Islet precursor cell (in vitro differentiated cells): ENCODE data around the gene SERPINF2.
"Not testable (repeated sequence)": the region's sequence is repeated elsewhere in the genome, so short reads cannot be mapped to it uniquely, and the experiment has no call there.

Source experiments
- DNase-seq: peaks from one replicate; pipeline ENCODE4 v3.0.0-alpha.2; 2018

The SERPINF2 gene

GRCh38 chr17:1792495-1793446 is 50.1 kb downstream of the SERPINF2 start:
- peak; percentile 88 for DNase-seq

GRCh38 chr17:1793447-1793806 is 50.8 kb downstream of the SERPINF2 start:
- DNase-seq = peak; percentile 94

GRCh38 chr17:1796800-1797199 is 54.1 kb downstream of the SERPINF2 start:
- DNase-seq = no peak

- no peak for DNase-seq
Observed at GRCh38 chr17:1797323-1797722, 54.7 kb downstream of the SERPINF2 start.

GRCh38 chr17:1797846-1798245 is 55.2 kb downstream of the SERPINF2 start:
- not testable (repeated sequence) for DNase-seq

GRCh38 chr17:1800240-1800639 is 57.6 kb downstream of the SERPINF2 start:
- no peak for DNase-seq

GRCh38 chr17:1800712-1801111 is 58.0 kb downstream of the SERPINF2 start:
- DNase-seq = no peak

- DNase-seq = no peak
Observed at GRCh38 chr17:1802429-1802828, 59.8 kb downstream of the SERPINF2 start.

GRCh38 chr17:1803280-1803679 is 60.6 kb downstream of the SERPINF2 start:
- DNase-seq = no peak
